Stomach (tissue), 4 donors: ENCODE data around the gene SGTA.

Experiments used
- CTCF ChIP-seq, 7 experiments: fragments of 450-650 bp in 4 of 7; fragments of 200-600 bp in 3 of 7; sonication (generic) in 3 of 7; IDR thresholded peaks; one replicate each; pipeline ENCODE4 v1.5.1; 2016 to 2019; ENCODE audit warnings: antibody characterized with exemption in 7 of 7, control low read depth in 2 of 7, mild to moderate bottlenecking in 1 of 7
- EP300 ChIP-seq: sonication (generic); formaldehyde crosslinking; IDR thresholded peaks from one replicate; pipeline ENCODE4 v1.6.1; 2017; ENCODE audit warnings: antibody characterized with exemption
- POLR2A ChIP-seq, 4 donors: fragments of 450-650 bp; IDR thresholded peaks; one replicate each; pipeline ENCODE4 v1.6.1; 2016; ENCODE audit warnings: antibody characterized with exemption in 4 of 4, control low read depth in 2 of 4, mild to moderate bottlenecking in 1 of 4, moderate library complexity in 1 of 4
- POLR2AphosphoS5 ChIP-seq, 3 donors: sonication (generic); formaldehyde crosslinking; IDR thresholded peaks; one replicate each; pipeline ENCODE4 v1.6.1; 2016; ENCODE audit warnings: antibody characterized with exemption in 3 of 3

GRCh38 chr19:2774953-2775555, 8.0 kb downstream of the SGTA start:
- TF ChIP-seq CTCF (IDR thresholded peaks at IDR 0.05), result no peak
- no peak for TF ChIP-seq POLR2AphosphoS5 (IDR thresholded peaks at IDR 0.05)
- TF ChIP-seq POLR2A (IDR thresholded peaks at IDR 0.05), result no peak
- no peak for TF ChIP-seq EP300
